ENCODE results near the gene IFT43.

DNA sequence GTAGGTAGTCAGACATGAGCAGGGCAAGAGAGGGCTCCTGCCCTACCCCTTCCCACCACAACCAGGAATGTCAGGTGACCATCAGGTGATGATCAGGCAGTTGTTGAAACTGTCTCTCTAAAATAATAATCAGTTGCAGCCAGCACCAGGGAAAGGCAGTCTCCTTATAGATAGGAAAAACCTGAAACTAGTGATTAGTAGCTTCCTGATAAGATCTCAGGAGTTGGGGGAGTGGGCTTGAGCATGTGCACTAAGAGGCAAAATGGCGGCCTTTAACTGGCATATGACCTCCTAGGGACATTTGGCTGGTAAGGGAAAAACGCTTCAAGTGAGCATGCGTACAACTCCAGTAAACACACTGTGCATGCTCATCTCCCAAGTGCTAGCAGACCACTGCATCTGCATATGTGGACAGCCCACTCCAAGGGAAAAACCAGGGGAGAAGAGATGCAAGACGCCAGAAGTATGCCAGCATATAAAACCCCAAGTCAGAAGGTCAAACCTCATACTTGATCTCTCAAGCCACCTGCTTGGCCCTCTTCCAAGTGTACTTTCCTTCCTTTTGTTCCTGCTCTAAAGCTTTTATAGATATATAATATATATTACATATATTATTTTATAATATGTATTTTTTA, 40.8 kb upstream of the IFT43 start:
- TF ChIP-seq, protein P1, sequence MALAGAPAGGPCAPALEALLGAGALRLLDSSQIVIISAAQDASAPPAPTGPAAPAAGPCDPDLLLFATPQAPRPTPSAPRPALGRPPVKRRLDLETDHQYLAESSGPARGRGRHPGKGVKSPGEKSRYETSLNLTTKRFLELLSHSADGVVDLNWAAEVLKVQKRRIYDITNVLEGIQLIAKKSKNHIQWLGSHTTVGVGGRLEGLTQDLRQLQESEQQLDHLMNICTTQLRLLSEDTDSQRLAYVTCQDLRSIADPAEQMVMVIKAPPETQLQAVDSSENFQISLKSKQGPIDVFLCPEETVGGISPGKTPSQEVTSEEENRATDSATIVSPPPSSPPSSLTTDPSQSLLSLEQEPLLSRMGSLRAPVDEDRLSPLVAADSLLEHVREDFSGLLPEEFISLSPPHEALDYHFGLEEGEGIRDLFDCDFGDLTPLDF (CRISPR knock-in tag; IDR thresholded peaks at IDR 0.05), result no peak
- TF ChIP-seq NR3C1 (CRISPR knock-in tag; conservative IDR thresholded peaks at IDR 0.05; ENCODE audit: low read depth) (no peak), RELA (CRISPR knock-in tag; IDR thresholded peaks at IDR 0.05; ENCODE audit: borderline replicate concordance) (no peak), ESRRA (CRISPR knock-in tag; IDR thresholded peaks at IDR 0.05; ENCODE audit: borderline replicate concordance) (no peak), JUN (CRISPR knock-in tag; IDR thresholded peaks at IDR 0.05) (no peak)
- TF ChIP-seq, protein P2, sequence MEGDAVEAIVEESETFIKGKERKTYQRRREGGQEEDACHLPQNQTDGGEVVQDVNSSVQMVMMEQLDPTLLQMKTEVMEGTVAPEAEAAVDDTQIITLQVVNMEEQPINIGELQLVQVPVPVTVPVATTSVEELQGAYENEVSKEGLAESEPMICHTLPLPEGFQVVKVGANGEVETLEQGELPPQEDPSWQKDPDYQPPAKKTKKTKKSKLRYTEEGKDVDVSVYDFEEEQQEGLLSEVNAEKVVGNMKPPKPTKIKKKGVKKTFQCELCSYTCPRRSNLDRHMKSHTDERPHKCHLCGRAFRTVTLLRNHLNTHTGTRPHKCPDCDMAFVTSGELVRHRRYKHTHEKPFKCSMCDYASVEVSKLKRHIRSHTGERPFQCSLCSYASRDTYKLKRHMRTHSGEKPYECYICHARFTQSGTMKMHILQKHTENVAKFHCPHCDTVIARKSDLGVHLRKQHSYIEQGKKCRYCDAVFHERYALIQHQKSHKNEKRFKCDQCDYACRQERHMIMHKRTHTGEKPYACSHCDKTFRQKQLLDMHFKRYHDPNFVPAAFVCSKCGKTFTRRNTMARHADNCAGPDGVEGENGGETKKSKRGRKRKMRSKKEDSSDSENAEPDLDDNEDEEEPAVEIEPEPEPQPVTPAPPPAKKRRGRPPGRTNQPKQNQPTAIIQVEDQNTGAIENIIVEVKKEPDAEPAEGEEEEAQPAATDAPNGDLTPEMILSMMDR (IDR thresholded peaks at IDR 0.05), result no peak
